HG03432 (cell line): Measurements from ENCODE around the gene MCUR1.
"Not testable (repeated sequence)": the region's sequence is repeated elsewhere in the genome, so short reads cannot be mapped to it uniquely, and the experiment has no call there.

Experiments
- ATAC-seq: cut with Tn5 transposase; IDR thresholded peaks from one replicate; pipeline ENCODE4 v1.9.1; 2021; ENCODE audit warnings: mild to moderate bottlenecking, moderate library complexity; ENCODE audit not compliant: unreplicated experiment

MCUR1 gene

GRCh38 chr6:13814176-13814937, at the start of gene MCUR1:
Gene MCUR1, minus strand, starts transcription at chr6:13814557. Its CDS starts 128 bp downstream, at chr6:13814429.
- peak; percentile 86 for ATAC-seq

GRCh38 chr6:13863699-13864155, 49.4 kb upstream of the MCUR1 start:
- no peak for ATAC-seq

GRCh38 chr6:13860556-13861185, 46.3 kb upstream of the MCUR1 start:
- ATAC-seq = not testable (repeated sequence)

- ATAC-seq = no peak
Observed at GRCh38 chr6:13859871-13860555, 45.7 kb upstream of the MCUR1 start.

GRCh38 chr6:13854716-13855250, 40.4 kb upstream of the MCUR1 start:
- no peak for ATAC-seq

GRCh38 chr6:13853871-13854270, 39.5 kb upstream of the MCUR1 start:
- ATAC-seq = no peak

- ATAC-seq = no peak
Observed at GRCh38 chr6:13851803-13852202, 37.4 kb upstream of the MCUR1 start.

- no peak for ATAC-seq
Observed at GRCh38 chr6:13851330-13851729, 37.0 kb upstream of the MCUR1 start.

GRCh38 chr6:13850690-13851089, 36.3 kb upstream of the MCUR1 start:
- ATAC-seq = not testable (repeated sequence)

GRCh38 chr6:13848522-13849150, 34.3 kb upstream of the MCUR1 start:
- ATAC-seq = no peak

- ATAC-seq = no peak
Observed at GRCh38 chr6:13847326-13848050, 33.1 kb upstream of the MCUR1 start.

GRCh38 chr6:13846841-13847240, 32.5 kb upstream of the MCUR1 start:
- no peak for ATAC-seq

GRCh38 chr6:13841936-13842335, 27.6 kb upstream of the MCUR1 start:
- no peak for ATAC-seq

GRCh38 chr6:13838616-13839015, 24.3 kb upstream of the MCUR1 start:
- no peak for ATAC-seq

- ATAC-seq = no peak
Observed at GRCh38 chr6:13836170-13836569, 21.8 kb upstream of the MCUR1 start.

- ATAC-seq = no peak
Observed at GRCh38 chr6:13834790-13835189, 20.4 kb upstream of the MCUR1 start.

- ATAC-seq = not testable (repeated sequence)
Observed at GRCh38 chr6:13834018-13834417, 19.7 kb upstream of the MCUR1 start.

- no peak for ATAC-seq
Observed at GRCh38 chr6:13832778-13833177, 18.4 kb upstream of the MCUR1 start.

GRCh38 chr6:13831615-13832014, 17.3 kb upstream of the MCUR1 start:
- ATAC-seq = peak; percentile 64

- no peak for ATAC-seq
Observed at GRCh38 chr6:13830803-13831202, 16.4 kb upstream of the MCUR1 start.
